ENCODE results near the gene TIE1. TPM values are rescaled to one million over a fixed set of nuclear protein-coding genes. Genes with fewer than 3 reads are reported as not detected.

Gene TIE1
- total RNA-seq, 1 experiment from 2014 or later = not detected

DNA sequence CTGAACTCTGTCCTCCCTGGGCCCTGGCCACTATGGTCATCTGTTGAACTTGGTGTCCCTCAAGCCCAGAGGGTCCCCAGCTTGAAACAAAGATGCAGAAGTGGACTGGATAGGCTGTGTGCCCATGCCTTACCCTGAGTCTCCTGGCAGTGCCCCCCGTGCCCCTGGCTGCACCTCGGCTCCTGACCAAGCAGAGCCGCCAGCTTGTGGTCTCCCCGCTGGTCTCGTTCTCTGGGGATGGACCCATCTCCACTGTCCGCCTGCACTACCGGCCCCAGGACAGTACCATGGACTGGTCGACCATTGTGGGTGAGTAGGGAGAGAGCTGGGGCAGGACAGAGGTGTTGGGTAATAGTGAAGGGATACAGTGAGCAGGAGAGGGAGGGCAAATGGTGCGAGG is 10.7 kb downstream of the TIE1 start:
- intact Hi-C loops (cut with micrococcal nuclease; ENCODE audit: unreplicated experiment) = no loop called here
- H3K27me3 ChIP-seq (replicated peaks; ENCODE audit: control insufficient read depth, insufficient read depth, low read length) = no peaks in the 10 kb centered on the region
- Mint-ChIP-seq H3K27me3 (ENCODE audit: insufficient read depth, unreplicated experiment) (no peaks in the 10 kb centered on the region), H3K4me3 (ENCODE audit: unreplicated experiment) (no peak overlapping the region), H3K9me3 (ENCODE audit: unreplicated experiment) (no peaks in the 10 kb centered on the region), H3K36me3 (ENCODE audit: insufficient read depth, unreplicated experiment) (no peaks in the 10 kb centered on the region), H3K4me1 (ENCODE audit: low read depth, unreplicated experiment) (no peaks in the 10 kb centered on the region), H3K27ac (ENCODE audit: unreplicated experiment) (no peak overlapping the region)
- no peaks in the 10 kb centered on the region for H3K36me3 ChIP-seq (ENCODE audit: control insufficient read depth, insufficient read depth, low read length)
- H3K4me1 ChIP-seq = no peaks in the 10 kb centered on the region
- no peak overlapping the region for H3K4me3 ChIP-seq (ENCODE audit: low read depth, low read length)
- no TSS peak for BruUV-seq (replicated peaks)
- TF ChIP-seq, protein P1, sequence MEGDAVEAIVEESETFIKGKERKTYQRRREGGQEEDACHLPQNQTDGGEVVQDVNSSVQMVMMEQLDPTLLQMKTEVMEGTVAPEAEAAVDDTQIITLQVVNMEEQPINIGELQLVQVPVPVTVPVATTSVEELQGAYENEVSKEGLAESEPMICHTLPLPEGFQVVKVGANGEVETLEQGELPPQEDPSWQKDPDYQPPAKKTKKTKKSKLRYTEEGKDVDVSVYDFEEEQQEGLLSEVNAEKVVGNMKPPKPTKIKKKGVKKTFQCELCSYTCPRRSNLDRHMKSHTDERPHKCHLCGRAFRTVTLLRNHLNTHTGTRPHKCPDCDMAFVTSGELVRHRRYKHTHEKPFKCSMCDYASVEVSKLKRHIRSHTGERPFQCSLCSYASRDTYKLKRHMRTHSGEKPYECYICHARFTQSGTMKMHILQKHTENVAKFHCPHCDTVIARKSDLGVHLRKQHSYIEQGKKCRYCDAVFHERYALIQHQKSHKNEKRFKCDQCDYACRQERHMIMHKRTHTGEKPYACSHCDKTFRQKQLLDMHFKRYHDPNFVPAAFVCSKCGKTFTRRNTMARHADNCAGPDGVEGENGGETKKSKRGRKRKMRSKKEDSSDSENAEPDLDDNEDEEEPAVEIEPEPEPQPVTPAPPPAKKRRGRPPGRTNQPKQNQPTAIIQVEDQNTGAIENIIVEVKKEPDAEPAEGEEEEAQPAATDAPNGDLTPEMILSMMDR (IDR thresholded peaks at IDR 0.05; ENCODE audit: insufficient read depth in 1 of 2, low read depth in 1 of 2, low read length in 1 of 2, severe bottlenecking in 1 of 2, unreplicated experiment in 1 of 2) = no peak
- POLR2A ChIA-PET = no interaction called here
- DNase-seq = no peak
- H3K9me3 ChIP-seq = no peaks in the 10 kb centered on the region
- CTCF ChIA-PET = no interaction called here

- ChIA-PET POLR2A (no interaction called here), CTCF (no interaction called here)
- H3K36me3 ChIP-seq (ENCODE audit: control insufficient read depth, insufficient read depth, low read length) = no peaks in the 10 kb centered on the region
- no peaks in the 10 kb centered on the region for H3K9me3 ChIP-seq
- no peaks in the 10 kb centered on the region for H3K4me1 Mint-ChIP-seq (ENCODE audit: low read depth, unreplicated experiment)
- TF ChIP-seq, protein P1 (IDR thresholded peaks at IDR 0.05; ENCODE audit: insufficient read depth in 1 of 2, low read depth in 1 of 2, low read length in 1 of 2, severe bottlenecking in 1 of 2, unreplicated experiment in 1 of 2) = no peak
- no peaks in the 10 kb centered on the region for H3K9me3 Mint-ChIP-seq (ENCODE audit: unreplicated experiment)
- H3K27ac Mint-ChIP-seq (ENCODE audit: unreplicated experiment) = no peak overlapping the region
- intact Hi-C loops (cut with micrococcal nuclease; ENCODE audit: unreplicated experiment) = no loop called here
- no peaks in the 10 kb centered on the region for H3K27me3 Mint-ChIP-seq (ENCODE audit: insufficient read depth, unreplicated experiment)
- H3K4me3 Mint-ChIP-seq (ENCODE audit: unreplicated experiment) = no peak overlapping the region
- H3K36me3 Mint-ChIP-seq (ENCODE audit: insufficient read depth, unreplicated experiment) = no peaks in the 10 kb centered on the region
- no TSS peak for BruUV-seq (replicated peaks)
- H3K27me3 ChIP-seq (replicated peaks; ENCODE audit: control insufficient read depth, insufficient read depth, low read length) = no peaks in the 10 kb centered on the region
- no peaks in the 10 kb centered on the region for H3K4me1 ChIP-seq
- no peak overlapping the region for H3K4me3 ChIP-seq (ENCODE audit: low read depth, low read length)
- no peak for DNase-seq
These were observed 11.4 kb downstream of the TIE1 start for GRCh38 chr1:43312212-43312623.

GRCh38 chr1:43312663-43313515 is 12.1 kb downstream of the TIE1 start:
- Mint-ChIP-seq H3K9me3 (ENCODE audit: unreplicated experiment) (no peaks in the 10 kb centered on the region), H3K36me3 (ENCODE audit: insufficient read depth, unreplicated experiment) (no peaks in the 10 kb centered on the region), H3K27me3 (ENCODE audit: insufficient read depth, unreplicated experiment) (no peaks in the 10 kb centered on the region), H3K27ac (ENCODE audit: unreplicated experiment) (no peak overlapping the region), H3K4me1 (ENCODE audit: low read depth, unreplicated experiment) (no peaks in the 10 kb centered on the region), H3K4me3 (ENCODE audit: unreplicated experiment) (no peak overlapping the region)
- Histone ChIP-seq H3K27me3 (replicated peaks; ENCODE audit: control insufficient read depth, insufficient read depth, low read length) (no peaks in the 10 kb centered on the region), H3K9me3 (no peaks in the 10 kb centered on the region), H3K36me3 (ENCODE audit: control insufficient read depth, insufficient read depth, low read length) (no peaks in the 10 kb centered on the region), H3K4me3 (ENCODE audit: low read depth, low read length) (no peak overlapping the region), H3K4me1 (no peaks in the 10 kb centered on the region)
- ChIA-PET POLR2A (no interaction called here), CTCF (no interaction called here)
- TF ChIP-seq, protein P1 (IDR thresholded peaks at IDR 0.05; ENCODE audit: insufficient read depth in 1 of 2, low read depth in 1 of 2, low read length in 1 of 2, severe bottlenecking in 1 of 2, unreplicated experiment in 1 of 2) = no peak
- BruUV-seq (replicated peaks) = no TSS peak
- no peak for DNase-seq
- intact Hi-C loops (cut with micrococcal nuclease; ENCODE audit: unreplicated experiment) = no loop called here
